Measurements from ENCODE around the gene MTFR2. TPM values are rescaled to one million over a fixed set of nuclear protein-coding genes. Genes with fewer than 3 reads are reported as not detected.

Gene MTFR2
- total RNA-seq, 1 experiment from 2014 or later = 2.7 TPM

- in situ Hi-C loops (cut with HindIII; ENCODE audit: low pct_unique_long_range_greater_than_20kb, low sequenced_read_pairs) = no loop called here
- DNase-seq (ENCODE audit: low read depth, low spot score) = no peak
These were observed 40.6 kb downstream of the MTFR2 start for GRCh38 chr6:136209496-136209895.

GRCh38 chr6:136208783-136209182 lies 41.3 kb downstream of the MTFR2 start:
- in situ Hi-C loops (cut with HindIII; ENCODE audit: low pct_unique_long_range_greater_than_20kb, low sequenced_read_pairs) = no loop called here

GRCh38 chr6:136201732-136202131 lies 48.4 kb downstream of the MTFR2 start:
- peak; percentile 48 for DNase-seq (ENCODE audit: low read depth, low spot score)
- in situ Hi-C loops (cut with HindIII; ENCODE audit: low pct_unique_long_range_greater_than_20kb, low sequenced_read_pairs) = no loop called here

More at GRCh38 chr6:136208783-136209182, 41.3 kb downstream of the MTFR2 start:
- peak; percentile 34 for DNase-seq (ENCODE audit: low read depth, low spot score)

GRCh38 chr6:136192902-136193301 lies 57.2 kb downstream of the MTFR2 start:
- DNase-seq (ENCODE audit: low read depth, low spot score) = no peak
- in situ Hi-C loops (cut with HindIII; ENCODE audit: low pct_unique_long_range_greater_than_20kb, low sequenced_read_pairs) = no loop called here

GRCh38 chr6:136191606-136192312 lies 58.4 kb downstream of the MTFR2 start:
- no peak for DNase-seq (ENCODE audit: low read depth, low spot score)
- in situ Hi-C loops (cut with HindIII; ENCODE audit: low pct_unique_long_range_greater_than_20kb, low sequenced_read_pairs) = no loop called here

GRCh38 chr6:136189104-136189503 lies 61.0 kb downstream of the MTFR2 start:
- no peak for DNase-seq (ENCODE audit: low read depth, low spot score)
- in situ Hi-C loops (cut with HindIII; ENCODE audit: low pct_unique_long_range_greater_than_20kb, low sequenced_read_pairs) = no loop called here

- in situ Hi-C loops (cut with HindIII; ENCODE audit: low pct_unique_long_range_greater_than_20kb, low sequenced_read_pairs) = no loop called here
- DNase-seq (ENCODE audit: low read depth, low spot score) = no peak
These were observed 61.6 kb downstream of the MTFR2 start for GRCh38 chr6:136188486-136188885.

- DNase-seq (ENCODE audit: low read depth, low spot score) = no peak
- in situ Hi-C loops (cut with HindIII; ENCODE audit: low pct_unique_long_range_greater_than_20kb, low sequenced_read_pairs) = no loop called here
These were observed 63.7 kb downstream of the MTFR2 start for GRCh38 chr6:136186363-136186762.

GRCh38 chr6:136184738-136185137 lies 65.4 kb downstream of the MTFR2 start:
- in situ Hi-C loops (cut with HindIII; ENCODE audit: low pct_unique_long_range_greater_than_20kb, low sequenced_read_pairs) = no loop called here
- DNase-seq (ENCODE audit: low read depth, low spot score) = no peak

- DNase-seq (ENCODE audit: low read depth, low spot score) = peak; percentile 54
- in situ Hi-C loops (cut with HindIII; ENCODE audit: low pct_unique_long_range_greater_than_20kb, low sequenced_read_pairs) = no loop called here
These were observed 68.2 kb downstream of the MTFR2 start for GRCh38 chr6:136181861-136182260.

GRCh38 chr6:136181512-136181833 lies 68.6 kb downstream of the MTFR2 start:
- in situ Hi-C loops (cut with HindIII; ENCODE audit: low pct_unique_long_range_greater_than_20kb, low sequenced_read_pairs) = no loop called here
- peak; percentile 59 for DNase-seq (ENCODE audit: low read depth, low spot score)

Other genes starting within 250 kb of the MTFR2 start
- gene BCLAF1, start 39.5 kb upstream of the MTFR2 start, total RNA-seq (2014; rRNA removed; shearing (Covaris generic)) = 70.4 and 77.7 TPM in 2 replicates